Activated CD4-positive, alpha-beta T cell treated with anti-CD3 and anti-CD28 coated beads, Interleukin-2, amount 50 U/mL, for 24 hours (primary cell): ENCODE data around the gene MYCN.

Experiments
- DNase-seq, 2 donors: peaks; one replicate each; pipeline ENCODE4 v3.0.0-alpha.2; 2020; ENCODE audit warnings: low read depth in 1 of 2, low spot score in 1 of 2

The MYCN gene

GRCh38 chr2:15930589-15931318 lies 9.6 kb upstream of the MYCN start:
- DNase-seq, result no peak

GRCh38 chr2:15931319-15931890 lies 8.9 kb upstream of the MYCN start:
- no peak for DNase-seq

DNA sequence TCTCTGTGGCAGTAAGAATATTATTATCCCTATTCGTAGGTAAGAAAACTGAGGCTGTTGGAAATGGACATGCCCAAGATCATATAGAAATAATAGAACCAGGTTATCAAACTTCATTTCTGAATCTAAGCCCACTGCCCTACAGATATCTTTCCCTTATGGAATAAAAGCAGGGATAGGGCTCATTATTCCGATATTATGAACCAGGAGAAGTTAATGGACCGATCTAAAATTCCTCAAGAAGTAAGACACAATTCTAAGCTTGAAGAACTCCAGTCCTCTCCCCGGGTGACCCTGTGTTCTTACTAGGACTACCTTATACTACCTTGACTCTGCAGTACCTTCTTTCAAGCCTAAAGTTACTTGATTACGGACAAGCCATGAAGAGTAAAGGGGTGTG lies 8.4 kb upstream of the MYCN start:
- no peak for DNase-seq

DNA sequence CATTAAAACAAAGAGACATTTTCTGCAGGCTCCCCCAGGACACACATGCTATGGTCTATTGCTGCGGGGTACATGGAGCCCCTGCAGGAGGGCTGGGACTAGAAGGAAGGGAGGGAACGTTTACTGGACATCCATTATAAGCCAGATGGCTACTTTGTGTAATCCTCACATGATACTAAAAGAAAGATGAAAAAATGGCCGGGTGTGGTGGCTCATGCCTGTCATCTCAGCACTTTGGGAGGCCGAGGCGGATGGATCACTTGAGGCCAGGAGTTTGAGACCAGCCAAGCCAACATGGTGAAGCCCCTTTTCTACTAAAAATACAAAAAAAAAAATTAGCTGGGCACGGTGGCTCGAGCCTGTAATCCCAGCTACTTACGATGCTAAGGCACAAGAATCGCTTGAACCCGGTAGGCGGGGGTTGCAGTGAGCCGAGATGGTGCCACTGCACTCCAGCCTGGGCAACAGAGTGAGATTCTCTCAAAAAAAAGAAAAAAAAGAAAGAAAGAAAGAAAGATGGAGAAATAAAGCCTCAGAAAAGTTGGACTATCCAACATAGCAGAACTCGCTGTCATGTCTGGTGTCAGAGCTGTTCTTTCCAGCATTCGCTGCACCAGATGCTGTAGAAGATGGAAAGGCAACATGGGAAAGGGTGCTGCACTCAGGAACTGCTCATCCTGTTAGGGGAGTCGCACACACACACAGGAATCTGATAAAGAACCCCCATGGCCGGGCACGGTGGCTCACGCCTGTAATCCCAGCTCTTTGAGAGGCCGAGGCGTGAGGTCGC lies 7.8 kb upstream of the MYCN start:
- no peak for DNase-seq

- DNase-seq, result no peak
Observed at GRCh38 chr2:15933184-15933845, 7.0 kb upstream of the MYCN start.

GRCh38 chr2:15934291-15934945 lies 5.9 kb upstream of the MYCN start:
- DNase-seq, result no peak

- DNase-seq, result no peak
Observed at GRCh38 chr2:15935189-15935588, 5.2 kb upstream of the MYCN start.

DNA sequence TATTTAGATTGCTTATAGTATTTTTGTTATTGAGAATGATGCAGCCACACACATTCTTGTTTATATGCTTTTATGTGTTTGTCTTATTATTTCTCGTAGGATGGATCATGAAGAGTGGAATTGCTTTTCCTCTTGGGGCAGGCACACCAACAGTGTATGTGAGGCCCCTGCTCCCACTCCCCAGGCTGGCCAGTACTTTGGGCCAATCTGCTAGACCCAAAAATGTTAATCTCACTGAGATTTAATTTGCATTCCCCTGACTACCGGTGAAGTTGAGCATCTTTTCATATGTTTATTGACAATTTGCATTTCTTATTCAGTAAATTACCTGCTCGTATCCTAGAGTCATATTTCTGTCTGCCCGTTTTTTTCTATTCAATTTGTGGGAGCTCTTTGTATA lies 4.7 kb upstream of the MYCN start:
- no peak for DNase-seq

DNA sequence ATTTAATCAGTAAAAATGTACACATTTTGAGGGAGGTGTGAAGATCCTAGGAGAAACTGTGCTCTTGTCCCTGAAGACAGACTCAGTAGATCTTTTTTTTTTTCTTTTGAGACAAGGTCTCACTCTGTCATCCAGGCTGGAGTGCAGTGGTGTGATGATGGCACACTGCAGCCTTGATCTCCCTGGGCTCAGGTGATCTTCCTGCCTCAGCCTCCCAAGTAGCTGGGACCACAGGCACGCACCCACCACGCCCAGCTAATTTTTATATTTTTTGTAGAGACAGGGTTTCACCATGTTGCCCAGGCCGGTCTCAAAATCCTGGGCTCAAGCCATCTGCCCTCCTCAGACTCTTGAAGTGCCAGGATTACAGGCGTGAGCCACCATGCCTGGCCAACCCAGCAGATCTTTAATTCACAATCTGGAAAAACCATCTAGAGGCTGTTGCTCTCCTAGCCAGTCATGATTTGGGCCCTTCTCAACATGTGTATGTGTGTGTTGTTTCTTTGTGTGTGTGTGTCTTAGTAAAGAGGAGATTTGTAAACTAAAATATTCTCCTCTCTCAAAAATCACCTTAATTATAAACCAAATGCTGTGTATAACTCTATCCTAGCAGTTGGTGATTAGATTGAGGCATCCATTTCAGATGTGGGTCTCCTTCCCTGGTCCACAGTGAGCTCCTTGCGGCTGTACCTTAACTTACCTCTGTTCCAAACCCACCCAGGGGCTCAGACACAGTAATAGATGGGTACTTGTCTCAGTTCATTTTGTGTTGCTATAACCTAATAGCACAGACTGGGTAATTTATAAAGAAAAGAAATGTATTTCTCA lies 3.9 kb upstream of the MYCN start:
- no peak for DNase-seq

GRCh38 chr2:15937105-15937881 lies 3.1 kb upstream of the MYCN start:
- no peak for DNase-seq

GRCh38 chr2:15937882-15938802 lies 2.2 kb upstream of the MYCN start:
- no peak for DNase-seq

DNA sequence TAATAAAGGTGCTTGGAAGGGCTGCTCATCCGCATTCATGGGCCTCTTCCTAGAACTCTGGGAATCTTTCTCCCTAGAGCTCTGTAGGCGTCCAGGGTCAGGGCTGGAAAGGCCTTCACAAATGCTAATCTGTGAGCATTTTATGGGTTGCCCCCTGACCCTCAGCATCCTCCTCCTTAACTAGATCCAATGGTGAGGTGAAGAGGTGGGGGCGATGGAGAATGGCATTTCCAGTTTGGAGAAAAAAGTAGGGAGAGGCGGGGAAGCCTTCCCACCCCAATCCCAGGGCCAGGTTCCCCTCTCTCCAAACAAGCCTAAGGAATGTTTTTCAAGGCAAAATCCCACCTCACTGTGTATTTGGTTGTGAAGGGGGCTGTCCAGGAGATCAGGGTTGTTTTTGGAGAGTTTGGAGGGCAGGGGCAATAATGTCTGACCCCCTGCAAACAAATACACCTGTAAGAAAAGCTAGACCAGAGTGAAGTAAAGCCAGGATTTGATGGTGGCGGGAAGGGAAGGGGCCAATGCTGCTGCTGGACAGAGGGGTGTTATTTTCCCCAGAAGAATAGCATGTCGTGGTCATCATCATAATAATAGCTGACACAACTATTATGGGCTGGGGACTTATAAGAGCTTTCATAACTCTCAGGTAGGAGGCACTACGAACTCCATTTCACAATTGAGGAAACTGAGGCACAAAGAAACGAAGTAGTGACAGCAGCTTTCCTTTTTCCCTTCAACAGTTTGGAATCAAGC lies 1.4 kb upstream of the MYCN start:
- DNase-seq, result no peak

- no peak for DNase-seq
Observed at GRCh38 chr2:15939556-15939853, 845 bp upstream of the MYCN start.

DNA sequence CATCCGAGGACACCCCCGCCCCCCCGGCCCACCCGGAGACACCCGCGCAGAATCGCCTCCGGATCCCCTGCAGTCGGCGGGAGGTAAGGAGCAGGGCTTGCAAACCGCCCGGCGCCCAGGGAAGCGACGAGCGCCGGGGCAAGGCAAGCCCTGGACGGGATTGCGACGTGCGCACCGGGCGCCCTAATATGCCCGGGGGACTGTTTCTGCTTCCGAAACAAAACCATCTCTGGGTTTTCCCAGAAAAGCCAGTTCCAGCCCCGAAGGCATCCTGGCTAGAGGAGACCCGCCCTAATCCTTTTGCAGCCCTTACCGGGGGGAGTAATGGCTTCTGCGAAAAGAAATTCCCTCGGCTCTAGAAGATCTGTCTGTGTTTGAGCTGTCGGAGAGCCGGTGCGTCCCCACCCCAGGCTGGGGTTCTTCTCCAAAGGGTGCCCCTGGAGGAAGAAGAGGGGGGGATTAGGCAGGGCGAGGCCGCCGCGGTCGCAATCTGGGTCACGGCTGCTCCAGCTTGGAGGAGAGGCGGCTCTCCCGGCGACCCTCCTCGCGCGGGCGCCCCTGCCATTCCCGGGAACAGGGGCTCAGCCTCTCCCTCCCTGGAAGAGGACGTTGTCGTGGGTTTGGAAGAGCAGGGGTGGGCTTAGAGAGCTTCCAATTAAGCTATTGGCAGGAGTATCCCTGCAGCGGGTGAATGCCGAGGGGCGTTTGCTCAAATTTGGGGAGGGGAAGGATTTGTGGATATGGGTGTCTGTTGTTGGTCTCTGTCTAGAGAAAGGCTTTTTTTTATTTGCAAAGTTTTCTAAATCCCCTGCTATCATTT lies 521 bp downstream of the MYCN start:
- DNase-seq, result no peak

DNA sequence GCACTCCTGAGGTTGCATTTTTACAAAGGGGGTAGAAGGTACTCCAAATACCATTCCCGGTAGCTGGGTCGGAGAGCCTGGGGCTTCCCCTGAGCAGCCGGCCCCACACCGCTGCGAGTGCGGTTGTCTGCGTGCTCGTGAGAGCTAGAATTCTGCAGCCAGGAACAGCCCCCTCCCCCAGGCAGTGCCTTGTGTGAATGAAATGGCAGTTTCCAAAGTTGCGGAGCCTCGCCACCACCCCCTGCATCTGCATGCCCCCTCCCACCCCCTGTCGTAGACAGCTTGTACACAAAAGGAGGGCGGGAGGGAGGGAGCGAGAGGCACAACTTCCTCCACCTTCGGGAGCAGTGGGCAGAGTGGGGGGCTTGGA lies 1.1 kb downstream of the MYCN start:
- DNase-seq, result no peak

- no peak for DNase-seq
Observed at GRCh38 chr2:15941871-15942710, 1.7 kb downstream of the MYCN start.
